PC-3 (cell line): ENCODE data around the gene HDLBP.

Experiments
- CTCF ChIP-seq: fragments of 300-600 bp; sonication (generic); conservative IDR thresholded peaks from 2 replicates; pipeline ENCODE4 v1.5.1; 2017; ENCODE audit warnings: antibody characterized with exemption, low read depth, mild to moderate bottlenecking, low read length
- EZH2 ChIP-seq: fragments of 300-600 bp; sonication (generic); IDR thresholded peaks from one replicate; pipeline ENCODE4 v1.6.1; 2017; ENCODE audit warnings: antibody characterized with exemption, mild to moderate bottlenecking, low read length; ENCODE audit not compliant: unreplicated experiment
- EZH2phosphoT487 ChIP-seq: fragments of 300-600 bp; sonication (generic); IDR thresholded peaks from 2 replicates; pipeline ENCODE4 v1.6.1; 2018; ENCODE audit warnings: mild to moderate bottlenecking, antibody characterized with exemption, low read length, borderline replicate concordance

- no peak for TF ChIP-seq CTCF
- TF ChIP-seq EZH2: no peak
- TF ChIP-seq EZH2phosphoT487: no peak
These were observed 130.6 kb downstream of the HDLBP start for GRCh38 chr2:241184901-241185300.
